GM21390 (cell line): ENCODE measurements around the gene METAP1.
"Not testable (repeated sequence)": the region's sequence is repeated elsewhere in the genome, so short reads cannot be mapped to it uniquely, and the experiment has no call there.

ENCODE experiments used
- ATAC-seq: cut with Tn5 transposase; IDR thresholded peaks from one replicate; pipeline ENCODE4 v1.9.1; 2021; ENCODE audit not compliant: unreplicated experiment

METAP1 gene

GRCh38 chr4:98996765-98997068 is 1.2 kb downstream of the METAP1 start:
- ATAC-seq = no peak

DNA sequence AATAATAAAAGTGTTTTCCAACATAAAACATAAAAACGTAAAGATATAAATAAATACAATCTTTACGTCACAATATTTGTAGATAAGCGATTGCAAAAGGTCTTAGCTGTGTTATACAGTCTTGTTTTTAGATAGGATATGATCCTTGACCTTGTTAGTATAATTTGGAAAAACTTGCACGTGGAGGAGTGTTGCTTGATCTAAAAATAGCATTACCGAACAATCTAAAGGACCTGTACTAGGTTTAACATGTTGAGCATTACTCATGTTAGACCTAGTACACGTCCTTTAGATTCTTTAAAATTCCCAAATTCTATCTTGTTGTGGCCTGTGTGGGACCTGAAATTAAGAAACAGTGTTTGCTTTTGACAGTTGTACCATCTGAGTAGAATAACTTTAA is 1.6 kb downstream of the METAP1 start:
- ATAC-seq = no peak

- ATAC-seq = no peak
These were observed 3.0 kb downstream of the METAP1 start for GRCh38 chr4:98998551-98998950.

DNA sequence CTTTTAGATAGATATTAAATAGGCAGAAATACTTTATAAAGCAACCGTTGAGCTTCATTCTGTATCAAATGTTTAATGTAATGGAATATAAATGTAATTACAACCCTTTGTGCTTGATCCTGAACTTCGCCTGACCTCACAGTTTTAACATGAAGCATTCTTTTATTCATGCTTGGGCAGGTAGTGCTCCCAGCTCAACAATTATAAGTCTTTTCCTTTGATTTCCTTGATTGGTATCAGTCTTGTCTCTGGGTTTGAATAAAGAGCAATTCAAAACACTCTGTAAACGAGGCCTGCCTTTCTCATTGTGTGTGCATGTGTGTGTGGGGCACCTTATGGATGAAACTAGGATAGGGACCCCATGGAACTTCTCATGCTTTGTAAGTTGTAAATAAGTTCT is 6.8 kb downstream of the METAP1 start:
- no peak for ATAC-seq

GRCh38 chr4:99008051-99008450 is 12.5 kb downstream of the METAP1 start:
- ATAC-seq = no peak

- ATAC-seq = no peak
These were observed 16.4 kb downstream of the METAP1 start for GRCh38 chr4:99011910-99012309.

GRCh38 chr4:99013402-99013843 is 17.9 kb downstream of the METAP1 start:
- ATAC-seq = no peak

GRCh38 chr4:99013884-99014523 is 18.5 kb downstream of the METAP1 start:
- no peak for ATAC-seq

GRCh38 chr4:99021386-99021785 is 25.9 kb downstream of the METAP1 start:
- no peak for ATAC-seq

DNA sequence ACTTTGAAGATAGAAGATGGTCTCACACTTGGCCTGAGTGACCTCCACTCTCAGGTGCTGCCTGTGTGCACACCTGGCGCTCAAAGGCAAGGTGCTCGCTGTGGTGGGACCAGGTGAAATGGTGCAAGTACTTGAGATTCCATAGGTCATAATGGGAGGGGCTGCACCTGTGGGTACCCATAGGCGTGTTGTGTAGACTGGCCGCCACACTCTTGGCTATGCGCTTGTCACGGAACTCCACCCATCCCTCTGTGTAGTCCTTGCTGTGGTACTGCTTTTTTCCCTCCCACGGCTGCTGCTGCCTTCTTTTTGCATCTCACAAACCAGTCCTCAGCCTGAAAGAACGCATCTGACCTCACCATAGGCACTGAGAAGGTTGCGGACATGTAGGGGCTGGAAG is 27.0 kb downstream of the METAP1 start:
- no peak for ATAC-seq

DNA sequence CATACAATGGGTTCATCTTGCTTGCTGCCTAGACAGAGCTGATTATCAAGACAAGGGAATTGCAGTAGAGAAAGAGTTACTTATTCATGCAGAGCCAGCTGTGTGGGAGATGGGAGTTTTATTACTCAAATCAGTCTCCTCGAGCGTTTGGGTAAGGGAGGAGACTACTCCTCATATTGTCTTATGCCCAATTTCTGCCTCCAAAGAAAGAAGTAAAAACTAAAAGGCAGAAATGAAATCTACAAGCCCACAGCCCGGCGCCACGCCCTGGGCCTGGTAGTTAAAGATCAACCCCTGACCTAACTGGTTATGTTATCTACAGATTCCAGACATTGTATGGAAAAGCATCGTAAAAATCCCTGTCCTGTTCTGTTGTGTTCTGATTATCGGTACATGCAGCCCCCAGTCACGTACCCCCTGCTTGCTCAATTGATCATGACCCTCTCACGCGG is 28.3 kb downstream of the METAP1 start:
- not testable (repeated sequence) for ATAC-seq

DNA sequence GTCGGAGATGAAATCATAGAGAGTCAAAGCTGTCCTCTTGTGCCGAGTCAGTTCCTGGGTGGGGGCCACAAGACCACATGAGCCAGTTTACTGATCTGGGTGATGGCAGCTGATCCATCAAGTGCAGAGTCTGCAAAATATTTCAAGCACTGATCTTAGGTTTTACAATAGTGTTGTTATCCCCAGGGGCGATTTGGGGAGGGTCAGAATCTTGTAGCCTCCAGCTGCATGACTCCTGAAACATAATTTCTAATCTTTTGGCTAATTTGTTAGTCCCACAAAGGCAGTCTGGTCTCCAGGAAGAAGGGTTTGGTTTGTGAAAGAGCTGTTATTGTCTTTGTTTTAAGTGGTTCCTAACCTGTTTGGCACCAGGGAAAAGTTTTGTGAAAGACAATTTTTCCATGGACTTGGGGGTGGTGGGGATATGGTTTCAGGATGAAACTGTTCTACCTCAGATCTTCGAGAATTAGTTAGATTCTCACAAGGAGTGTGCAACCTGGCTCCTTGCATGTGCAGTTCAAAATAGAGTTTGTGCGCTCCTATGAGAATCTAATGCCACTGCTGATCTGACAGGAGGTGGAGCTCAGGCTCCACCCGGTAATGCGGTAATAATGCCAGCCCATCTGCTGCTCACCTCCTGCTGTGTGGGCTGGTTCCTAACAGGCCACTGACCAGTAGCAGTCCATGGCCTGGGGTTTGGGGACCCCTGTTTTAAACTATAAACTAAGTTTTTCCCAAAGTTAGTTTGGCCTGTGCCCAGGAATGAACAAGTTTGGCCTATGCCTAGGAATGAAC is 29.2 kb downstream of the METAP1 start:
- no peak for ATAC-seq

DNA sequence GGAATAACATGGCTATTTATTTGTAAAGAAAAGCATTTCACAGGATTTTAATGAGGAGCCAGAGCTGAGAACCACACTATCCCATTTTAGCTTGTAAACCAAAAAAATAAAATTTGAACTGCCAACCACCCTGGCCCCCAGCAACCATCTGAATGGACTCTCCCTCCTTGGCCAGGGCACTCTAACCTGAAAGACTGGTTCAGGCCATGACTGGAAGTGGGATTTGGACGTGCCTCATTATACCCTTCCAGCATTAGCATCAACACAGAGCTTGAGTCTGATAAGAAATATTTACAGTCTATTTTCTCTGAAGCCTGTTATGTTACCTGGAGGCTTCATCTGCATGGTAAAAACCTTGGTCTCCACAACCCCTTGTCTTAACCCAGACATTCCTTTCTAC is 30.0 kb downstream of the METAP1 start:
- ATAC-seq = no peak

DNA sequence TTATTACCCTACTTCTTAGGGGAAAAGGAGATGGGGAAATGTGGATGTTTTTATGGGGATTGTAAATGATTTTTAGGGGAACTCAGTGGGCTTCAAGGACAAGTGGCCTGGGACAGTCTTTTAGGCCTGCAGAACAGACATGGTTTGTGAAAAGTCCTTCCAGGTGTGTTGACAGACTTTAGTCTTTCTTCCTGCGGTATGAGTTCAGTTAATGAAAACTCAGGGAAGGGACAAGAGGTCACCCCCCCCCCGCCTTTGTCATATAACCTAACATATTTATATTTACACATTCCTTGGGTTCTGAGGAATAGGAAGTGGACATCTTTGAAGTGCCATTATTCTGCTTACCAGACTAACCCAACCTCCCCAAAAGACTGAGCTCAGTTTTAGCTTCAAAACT is 31.8 kb downstream of the METAP1 start:
- no peak for ATAC-seq

DNA sequence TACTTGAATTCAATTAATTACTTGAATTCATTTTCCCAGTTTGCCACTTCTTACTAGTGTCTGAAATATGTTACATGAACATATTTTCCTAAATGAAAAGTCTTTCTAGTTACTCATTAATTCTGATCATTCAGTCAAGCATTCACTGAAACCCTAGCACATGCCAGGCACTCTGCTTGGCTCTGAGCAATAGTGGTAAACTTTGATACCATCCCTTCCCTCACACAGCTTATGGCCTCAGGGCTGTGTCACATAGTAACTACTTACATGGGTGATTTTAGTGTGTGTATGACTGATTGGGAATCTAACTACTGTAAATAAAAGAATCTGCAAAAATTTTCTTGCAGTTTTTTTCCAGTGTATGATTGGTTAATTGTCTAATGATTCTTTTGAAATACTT is 32.7 kb downstream of the METAP1 start:
- no peak for ATAC-seq

DNA sequence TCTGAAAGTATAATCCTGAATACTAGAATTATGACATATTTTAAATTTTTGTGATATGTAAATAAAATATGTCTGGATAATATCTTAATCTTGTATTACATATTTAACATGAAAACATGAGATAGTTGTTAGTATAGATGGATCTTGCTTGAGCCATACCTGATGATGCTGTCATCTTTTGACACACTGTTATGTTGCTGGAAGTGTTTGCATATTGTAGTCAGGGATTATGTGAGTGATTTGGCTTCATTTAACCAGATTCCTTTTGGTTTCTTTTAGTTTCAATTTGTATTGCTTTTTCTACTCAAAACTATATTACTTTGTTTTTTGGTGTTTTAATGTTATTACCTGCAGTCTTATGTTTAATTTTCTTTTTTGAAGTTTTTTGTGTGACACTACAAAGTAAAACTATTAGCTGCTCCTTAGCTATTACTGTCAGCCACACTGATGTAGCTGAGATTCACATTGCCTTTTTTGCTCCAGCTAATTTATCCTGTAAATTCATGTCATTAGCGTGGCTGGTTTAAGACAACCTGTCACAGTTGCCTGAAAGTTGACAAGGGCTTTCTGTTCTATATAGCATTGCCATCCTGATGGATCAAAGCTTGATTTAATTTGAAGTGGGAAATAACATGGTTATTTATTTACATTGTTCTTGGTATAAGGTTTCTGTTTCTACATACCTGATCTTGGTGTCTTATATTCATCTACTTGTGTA is 33.7 kb downstream of the METAP1 start:
- ATAC-seq = no peak

DNA sequence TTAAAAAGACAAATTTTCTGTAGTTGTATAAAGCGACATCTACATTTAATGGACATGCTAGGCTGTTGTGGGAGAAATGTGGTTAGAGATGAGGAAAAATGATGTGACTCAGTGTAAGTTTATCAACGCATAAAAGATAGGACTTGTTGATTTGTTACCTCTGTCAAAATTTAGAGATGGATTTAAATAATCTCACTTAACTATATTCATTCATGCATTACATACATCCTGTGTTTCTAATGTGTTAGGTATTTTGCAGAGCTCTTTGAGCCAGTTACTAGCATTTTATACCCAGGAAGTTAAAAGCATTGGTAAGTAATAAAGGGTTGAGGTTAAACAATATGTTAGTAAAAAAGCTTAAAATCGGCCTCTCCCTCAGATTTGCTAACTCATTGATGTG is 34.3 kb downstream of the METAP1 start:
- no peak for ATAC-seq

- no peak for ATAC-seq
These were observed 38.4 kb downstream of the METAP1 start for GRCh38 chr4:99033956-99034355.

DNA sequence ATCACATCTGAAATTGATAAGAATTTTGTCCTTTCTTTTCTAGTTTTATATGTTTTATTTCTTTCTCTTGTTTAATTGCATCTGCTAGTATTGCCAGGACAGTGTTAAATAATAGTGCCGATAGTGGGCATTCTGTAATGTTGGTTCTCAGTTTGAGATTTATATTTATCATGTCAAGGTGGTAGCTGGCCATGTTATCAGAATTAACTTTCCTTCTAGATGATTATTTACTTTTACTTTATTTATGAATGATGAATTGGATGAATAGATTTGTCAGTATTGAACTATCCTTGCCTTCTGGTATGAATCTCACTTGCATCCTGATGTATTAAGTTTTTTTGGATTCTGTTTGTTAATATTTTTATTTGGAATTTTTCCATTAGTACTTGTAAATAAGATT is 42.7 kb downstream of the METAP1 start:
- no peak for ATAC-seq

GRCh38 chr4:99043346-99043745 is 47.8 kb downstream of the METAP1 start:
- ATAC-seq = no peak

- ATAC-seq = no peak
These were observed 52.2 kb downstream of the METAP1 start for GRCh38 chr4:99047710-99048109.

GRCh38 chr4:99052902-99053301 is 57.4 kb downstream of the METAP1 start:
- ATAC-seq = no peak
